Measurements from ENCODE around the gene RALA.
"Not testable (repeated sequence)": the region's sequence is repeated elsewhere in the genome, so short reads cannot be mapped to it uniquely, and the experiment has no call there.

RALA gene

GRCh38 chr7:39714447-39715091 lies 91.2 kb downstream of the RALA start:
- no peak overlapping the region for H3K27ac ChIP-seq
- no peak for DNase-seq (ENCODE audit: low read depth, low spot score)

- H3K27ac ChIP-seq, result peak overlapping the region; percentile 78
Observed at GRCh38 chr7:39720586-39720985, 97.2 kb downstream of the RALA start.

GRCh38 chr7:39721345-39721744 lies 98.0 kb downstream of the RALA start:
- H3K27ac ChIP-seq, result peak overlapping the region; percentile 78
- DNase-seq (ENCODE audit: low read depth, low spot score), result no peak

More at GRCh38 chr7:39720586-39720985, 97.2 kb downstream of the RALA start:
- peak; percentile 94 for DNase-seq (ENCODE audit: low read depth, low spot score)

GRCh38 chr7:39721919-39722597 lies 98.7 kb downstream of the RALA start:
- DNase-seq (ENCODE audit: low read depth, low spot score), result no peak
- no peak overlapping the region for H3K27ac ChIP-seq

- DNase-seq (ENCODE audit: low read depth, low spot score), result no peak
- no peak overlapping the region for H3K27ac ChIP-seq
Observed at GRCh38 chr7:39727231-39728012, 104.0 kb downstream of the RALA start.

GRCh38 chr7:39732837-39733804 lies 109.7 kb downstream of the RALA start:
- H3K27ac ChIP-seq, result peak overlapping the region; percentile 94
- no peak for DNase-seq (ENCODE audit: low read depth, low spot score)

- H3K27ac ChIP-seq, result peak overlapping the region; percentile 94
- no peak for DNase-seq (ENCODE audit: low read depth, low spot score)
Observed at GRCh38 chr7:39733881-39734632, 110.7 kb downstream of the RALA start.

- no peak for DNase-seq (ENCODE audit: low read depth, low spot score)
- peak overlapping the region; percentile 94 for H3K27ac ChIP-seq
Observed at GRCh38 chr7:39734633-39735004, 111.2 kb downstream of the RALA start.

GRCh38 chr7:39735903-39736302 lies 112.5 kb downstream of the RALA start:
- no peak overlapping the region for H3K27ac ChIP-seq
- no peak for DNase-seq (ENCODE audit: low read depth, low spot score)

- DNase-seq (ENCODE audit: low read depth, low spot score), result no peak
- H3K27ac ChIP-seq, result no peak overlapping the region
Observed at GRCh38 chr7:39741942-39742623, 118.7 kb downstream of the RALA start.

- H3K27ac ChIP-seq, result no peak overlapping the region
- no peak for DNase-seq (ENCODE audit: low read depth, low spot score)
Observed at GRCh38 chr7:39744620-39745019, 121.2 kb downstream of the RALA start.

- no peak for DNase-seq (ENCODE audit: low read depth, low spot score)
- H3K27ac ChIP-seq, result no peak overlapping the region
Observed at GRCh38 chr7:39745320-39745719, 121.9 kb downstream of the RALA start.

GRCh38 chr7:39746103-39746819 lies 122.9 kb downstream of the RALA start:
- peak overlapping the region; percentile 82 for H3K27ac ChIP-seq
- DNase-seq (ENCODE audit: low read depth, low spot score), result no peak

- no peak for DNase-seq (ENCODE audit: low read depth, low spot score)
- H3K27ac ChIP-seq, result no peak overlapping the region
Observed at GRCh38 chr7:39749177-39749576, 125.8 kb downstream of the RALA start.

- DNase-seq (ENCODE audit: low read depth, low spot score), result no peak
- no peak overlapping the region for H3K27ac ChIP-seq
Observed at GRCh38 chr7:39749717-39750116, 126.3 kb downstream of the RALA start.

- DNase-seq (ENCODE audit: low read depth, low spot score), result no peak
- no peak overlapping the region for H3K27ac ChIP-seq
Observed at GRCh38 chr7:39750253-39751077, 127.1 kb downstream of the RALA start.

GRCh38 chr7:39753237-39753636 lies 129.9 kb downstream of the RALA start:
- not testable (repeated sequence) for H3K27ac ChIP-seq; DNase-seq (ENCODE audit: low read depth, low spot score)

Measured in epithelial cell of prostate (primary cell).